ENCODE measurements around the gene CTRB1.

The CTRB1 gene

GRCh38 chr16:75251280-75252048, 32.7 kb downstream of the CTRB1 start, which contains the start of gene BCAR1:
BCAR1 (minus strand) TSS chr16:75251624; CDS start chr16:75251482, 142 bp downstream.
- TF ChIP-seq CTCF (IDR thresholded peaks at IDR 0.05) = no peak
- no peak within 1 kb of the TSS for H3K27ac ChIP-seq
- no peak within 1 kb of the TSS for H3K4me3 ChIP-seq (ENCODE audit: low read depth in 1 of 2, low read length in 1 of 2)

GRCh38 chr16:75252049-75252864, 33.5 kb downstream of the CTRB1 start:
- no peak for TF ChIP-seq CTCF (IDR thresholded peaks at IDR 0.05)
- peaks cover 100% of the 10 kb centered on the region for H3K27me3 ChIP-seq
- no peak overlapping the region for H3K27ac ChIP-seq
- peaks cover 3 to 8% of the 10 kb centered on the region in 2 experiments for H3K4me1 ChIP-seq (ENCODE audit: control insufficient read depth in 1 of 2, insufficient read depth in 1 of 2, low read depth in 1 of 2, low read length in 1 of 2)
- H3K9me3 ChIP-seq = no peaks in the 10 kb centered on the region
- no peaks in the 10 kb centered on the region for H3K36me3 ChIP-seq
- no peak overlapping the region for H3K4me3 ChIP-seq (ENCODE audit: low read depth in 1 of 2, low read length in 1 of 2)

More at GRCh38 chr16:75251280-75252048, 32.7 kb downstream of the CTRB1 start, which contains the start of gene BCAR1:
- peaks cover 3 to 8% of the 10 kb centered on the region in 2 experiments for H3K4me1 ChIP-seq (ENCODE audit: control insufficient read depth in 1 of 2, insufficient read depth in 1 of 2, low read depth in 1 of 2, low read length in 1 of 2)
- H3K27me3 ChIP-seq = peaks cover 100% of the 10 kb centered on the region
- H3K36me3 ChIP-seq = no peaks in the 10 kb centered on the region
- H3K9me3 ChIP-seq = no peaks in the 10 kb centered on the region

GRCh38 chr16:75252946-75253911, 34.4 kb downstream of the CTRB1 start:
- H3K4me3 ChIP-seq (ENCODE audit: low read depth in 1 of 2, low read length in 1 of 2) = no peak overlapping the region
- H3K27ac ChIP-seq = no peak overlapping the region
- no peak for TF ChIP-seq CTCF (IDR thresholded peaks at IDR 0.05)
- peaks cover 3 to 8% of the 10 kb centered on the region in 2 experiments for H3K4me1 ChIP-seq (ENCODE audit: control insufficient read depth in 1 of 2, insufficient read depth in 1 of 2, low read depth in 1 of 2, low read length in 1 of 2)
- H3K36me3 ChIP-seq = no peaks in the 10 kb centered on the region
- H3K27me3 ChIP-seq = peaks cover 100% of the 10 kb centered on the region
- no peaks in the 10 kb centered on the region for H3K9me3 ChIP-seq

- no peak for TF ChIP-seq CTCF (IDR thresholded peaks at IDR 0.05)
- Histone ChIP-seq H3K9me3 (no peaks in the 10 kb centered on the region), H3K4me1 (ENCODE audit: control insufficient read depth in 1 of 2, insufficient read depth in 1 of 2, low read depth in 1 of 2, low read length in 1 of 2) (peaks cover 3 to 8% of the 10 kb centered on the region in 2 experiments), H3K4me3 (ENCODE audit: low read depth in 1 of 2, low read length in 1 of 2) (no peak overlapping the region), H3K27ac (no peak overlapping the region), H3K36me3 (no peaks in the 10 kb centered on the region), H3K27me3 (peaks cover 100% of the 10 kb centered on the region)
Observed at GRCh38 chr16:75254359-75254837, 35.6 kb downstream of the CTRB1 start.
